HL-60/S4 treated with phorbol 12-myristate 13-acetate at 8.2 ng/mL for 4 days and 3 days (cell line): ENCODE data around the gene NAXD.
"Not testable (repeated sequence)": the region's sequence is repeated elsewhere in the genome, so short reads cannot be mapped to it uniquely, and the experiment has no call there.

ENCODE experiments used
- in situ Hi-C: fragments of 300-500 bp; cut with MboI; formaldehyde crosslinking; loops from 2 replicates; pipeline ENCODE4 v1.15.0; 2022; ENCODE audit warnings: low sequenced_read_pairs

Gene NAXD

DNA sequence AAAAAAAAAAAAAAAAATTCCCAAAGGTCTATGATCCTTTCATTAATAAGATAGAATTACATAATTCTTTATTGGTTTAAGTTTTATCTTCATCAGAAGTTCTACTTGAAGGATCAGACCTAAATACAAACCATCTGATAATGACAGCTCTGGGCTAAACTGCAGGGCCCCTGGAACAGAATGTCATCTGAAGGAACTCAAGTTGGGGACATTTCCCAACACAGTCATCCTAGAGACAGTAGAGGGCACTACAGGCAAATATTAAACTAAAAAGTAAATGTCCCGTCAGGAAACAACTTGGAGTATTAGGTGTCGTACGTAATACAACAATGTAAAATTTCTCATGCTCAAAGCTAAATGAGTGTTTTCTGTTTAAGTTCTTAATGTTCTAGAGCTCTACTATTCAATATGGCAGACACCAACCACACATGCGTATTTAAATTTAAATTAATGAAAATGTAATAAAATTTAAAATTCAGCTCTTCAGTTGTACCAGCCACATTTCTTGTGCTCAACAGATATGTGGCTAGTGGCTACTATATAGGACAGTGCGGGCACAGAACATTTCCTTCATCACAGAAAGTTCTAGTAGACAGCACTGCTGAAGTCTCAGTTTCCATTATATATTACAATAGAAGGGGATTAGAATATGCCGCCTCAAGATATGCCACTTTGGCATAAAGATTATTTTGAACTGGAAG, 21.8 kb upstream of the NAXD start:
- in situ Hi-C loops: no loop called here

DNA sequence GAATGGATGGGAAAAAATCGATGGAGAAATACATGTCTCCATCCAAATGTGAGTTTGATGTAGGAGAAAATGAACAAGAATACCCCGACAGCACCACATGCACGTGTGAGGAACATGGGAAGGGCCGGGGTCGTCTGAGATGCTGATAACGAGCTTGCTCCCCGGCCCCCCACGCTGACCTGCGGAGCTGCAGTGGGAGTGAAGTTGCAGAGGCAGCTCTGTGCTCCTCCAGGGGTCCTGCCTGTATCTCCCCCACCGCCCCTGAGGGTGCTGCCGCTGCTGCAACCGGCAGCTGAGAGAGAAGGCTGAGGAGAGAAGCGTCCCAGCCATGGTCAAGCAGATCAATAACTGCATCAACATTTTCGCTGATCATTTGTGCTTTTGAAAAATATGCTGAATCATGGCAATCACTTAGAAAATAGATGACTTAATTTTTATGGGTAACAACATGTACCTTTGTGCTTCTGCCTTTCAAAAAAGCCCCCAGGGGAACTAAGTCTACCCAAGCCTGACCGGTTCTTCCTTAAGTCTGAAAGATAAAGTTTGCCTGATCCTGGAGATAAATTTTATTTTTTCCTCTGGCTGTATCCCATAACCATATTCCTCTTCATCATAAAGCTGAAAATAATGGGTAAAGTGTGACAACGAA, 18.2 kb upstream of the NAXD start:
- in situ Hi-C loops: no loop called here

DNA sequence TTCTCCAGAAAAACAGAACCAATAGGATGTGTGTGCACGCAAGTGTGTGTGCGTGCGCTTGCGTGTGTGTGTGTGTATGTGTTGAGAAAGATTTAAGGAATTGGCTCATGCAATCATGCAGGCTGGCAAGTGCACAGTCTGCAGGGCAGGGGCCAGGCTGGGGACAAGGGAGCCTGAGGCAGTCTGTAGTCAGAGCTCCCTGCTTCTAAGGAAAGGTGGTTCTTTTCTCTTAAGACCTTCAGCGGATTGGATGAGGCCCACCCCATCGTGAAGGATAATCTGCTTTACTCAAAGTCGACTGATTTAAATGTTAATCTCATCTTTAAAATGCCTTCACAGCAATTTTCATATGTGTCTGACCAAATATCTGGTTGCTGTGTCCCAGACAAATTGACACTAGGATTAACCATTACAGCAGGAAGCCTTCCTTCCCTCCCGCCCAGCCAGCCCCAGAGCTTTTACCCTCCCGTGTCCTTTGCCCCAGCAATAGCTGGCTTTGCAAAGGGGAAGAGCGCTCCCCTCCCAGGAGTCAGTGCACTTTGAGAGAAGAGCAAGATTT, 15.0 kb upstream of the NAXD start:
- in situ Hi-C loops: no loop called here

DNA sequence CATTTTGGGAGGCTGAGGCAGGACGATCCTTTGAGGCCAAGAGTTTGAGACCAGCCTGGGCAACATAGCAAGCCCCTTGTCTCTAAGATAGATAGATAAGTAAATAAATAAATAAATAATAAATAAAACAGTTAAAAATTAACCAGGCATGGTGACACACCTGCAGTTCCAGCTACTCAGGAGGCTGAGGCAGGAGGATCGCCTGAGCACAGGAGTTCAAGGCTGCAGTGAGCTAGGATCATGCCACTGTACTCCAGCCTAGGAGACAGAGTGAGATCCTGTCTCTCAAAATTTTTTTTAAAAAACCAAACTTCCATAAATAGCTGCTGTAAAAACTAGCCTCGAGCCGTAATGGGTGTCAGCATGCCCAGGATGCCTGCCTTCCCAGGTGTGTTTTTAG, 14.4 kb upstream of the NAXD start:
- in situ Hi-C loops: no loop called here

DNA sequence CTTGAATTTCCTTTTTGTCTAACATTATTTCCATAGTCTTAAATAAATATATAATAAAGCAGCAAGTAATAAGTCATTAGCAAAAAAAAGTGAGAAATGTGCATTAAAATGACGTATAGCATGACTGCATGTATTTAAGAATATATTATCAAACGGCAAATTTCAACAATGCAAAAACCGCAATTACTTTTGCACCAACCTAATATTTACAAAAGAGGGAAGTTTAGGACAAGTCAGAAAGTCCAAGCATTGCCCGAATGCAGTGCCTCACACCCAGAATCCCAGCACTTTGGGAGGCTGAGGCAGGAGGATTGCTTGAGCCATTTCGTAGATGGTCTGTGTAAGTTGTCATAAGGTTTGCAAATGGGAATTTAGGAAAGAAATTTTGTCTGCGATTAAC, 10.2 kb upstream of the NAXD start:
- in situ Hi-C loops: no loop called here

DNA sequence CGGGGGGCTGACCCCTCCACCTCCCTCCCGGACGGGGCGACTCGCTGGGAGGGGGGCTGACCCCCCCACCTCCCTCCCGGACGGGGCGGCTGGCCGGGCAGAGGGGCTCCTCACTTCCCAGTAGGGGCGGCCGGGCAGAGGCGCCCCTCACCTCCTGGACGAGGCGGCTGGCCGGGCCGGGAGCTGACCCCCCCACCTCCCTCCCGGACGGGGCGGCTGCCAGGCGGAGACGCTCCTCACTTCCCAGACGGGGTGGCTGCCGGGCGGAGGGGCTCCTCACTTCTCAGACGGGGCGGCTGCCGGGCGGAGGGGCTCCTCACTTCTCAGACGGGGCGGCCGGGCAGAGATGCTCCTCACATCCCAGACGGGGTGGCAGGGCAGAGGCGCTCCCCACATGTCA, 9.1 kb upstream of the NAXD start:
- in situ Hi-C loops: not testable (repeated sequence)

DNA sequence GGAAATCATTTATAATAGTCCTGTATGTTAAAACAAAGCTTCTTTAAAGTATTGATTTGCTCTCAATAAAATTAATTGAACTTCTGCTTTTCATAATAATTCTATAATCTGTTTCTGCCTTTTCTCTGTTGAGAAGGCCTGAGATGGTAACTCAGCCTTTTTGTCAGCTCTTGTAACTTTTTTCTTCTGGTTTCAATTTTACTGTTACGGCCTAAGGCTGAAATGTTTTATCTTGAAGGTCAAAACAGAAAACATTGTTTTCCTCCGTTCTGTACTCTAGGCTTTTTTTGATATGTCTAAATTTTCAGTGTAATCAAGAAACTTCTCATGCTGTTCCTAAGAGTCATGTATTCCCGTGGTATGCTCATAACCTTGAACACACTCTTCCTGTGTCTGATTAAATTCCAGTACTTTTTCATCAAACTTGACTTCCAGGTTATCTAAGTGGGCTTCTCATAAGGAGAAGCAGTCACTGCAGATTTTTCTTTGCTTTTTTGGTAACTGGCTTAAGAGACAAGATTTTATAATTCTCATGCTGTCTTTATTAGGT, 7.6 kb upstream of the NAXD start:
- in situ Hi-C loops: no loop called here

DNA sequence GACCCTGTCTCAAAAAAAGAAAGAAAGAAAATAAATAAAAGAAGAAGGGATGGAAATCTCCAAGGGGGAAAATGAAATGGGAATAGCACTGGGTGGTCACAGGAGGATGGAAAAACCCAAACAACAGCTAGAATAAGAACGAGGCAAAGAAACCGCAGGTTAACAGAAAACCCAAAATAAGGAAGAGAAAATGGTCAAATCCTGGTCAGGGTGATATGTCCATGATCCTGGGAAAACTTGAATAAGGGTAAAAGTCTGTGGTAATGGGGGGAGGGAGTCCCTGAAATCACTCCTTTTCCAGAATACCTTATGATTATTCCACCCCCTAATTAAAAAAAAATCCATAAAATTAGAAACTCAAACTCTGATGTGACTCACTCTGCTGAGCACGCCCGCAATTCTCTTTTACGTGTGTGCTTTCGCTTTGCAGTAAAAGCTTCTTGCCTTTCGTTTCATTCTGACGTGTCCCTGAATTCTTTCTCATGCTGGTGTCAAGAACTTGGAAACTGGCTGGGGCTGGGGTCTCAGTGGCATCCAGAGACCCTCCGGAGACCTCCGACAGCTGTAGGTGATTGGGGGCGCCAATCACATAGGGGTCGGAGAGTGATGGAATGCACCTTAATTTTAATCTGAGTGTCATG, 4.3 kb upstream of the NAXD start:
- in situ Hi-C loops: no loop called here

DNA sequence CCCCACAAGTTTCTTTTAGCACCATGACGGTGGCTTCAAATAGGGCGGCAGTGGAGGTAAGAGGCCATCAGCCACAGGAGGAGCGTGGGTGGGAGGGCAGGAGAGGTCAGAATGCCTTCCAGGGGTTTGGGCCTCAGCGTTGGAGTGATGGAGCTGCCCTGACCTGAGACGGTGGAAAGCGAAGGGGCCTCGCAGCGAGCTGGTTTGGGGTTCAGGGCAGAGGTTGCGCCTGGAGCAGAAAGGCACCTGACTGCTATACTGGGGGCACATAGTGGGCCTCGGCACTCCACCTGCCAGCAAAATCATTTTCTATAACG, 382 bp upstream of the NAXD start:
- in situ Hi-C loops: no loop called here

DNA sequence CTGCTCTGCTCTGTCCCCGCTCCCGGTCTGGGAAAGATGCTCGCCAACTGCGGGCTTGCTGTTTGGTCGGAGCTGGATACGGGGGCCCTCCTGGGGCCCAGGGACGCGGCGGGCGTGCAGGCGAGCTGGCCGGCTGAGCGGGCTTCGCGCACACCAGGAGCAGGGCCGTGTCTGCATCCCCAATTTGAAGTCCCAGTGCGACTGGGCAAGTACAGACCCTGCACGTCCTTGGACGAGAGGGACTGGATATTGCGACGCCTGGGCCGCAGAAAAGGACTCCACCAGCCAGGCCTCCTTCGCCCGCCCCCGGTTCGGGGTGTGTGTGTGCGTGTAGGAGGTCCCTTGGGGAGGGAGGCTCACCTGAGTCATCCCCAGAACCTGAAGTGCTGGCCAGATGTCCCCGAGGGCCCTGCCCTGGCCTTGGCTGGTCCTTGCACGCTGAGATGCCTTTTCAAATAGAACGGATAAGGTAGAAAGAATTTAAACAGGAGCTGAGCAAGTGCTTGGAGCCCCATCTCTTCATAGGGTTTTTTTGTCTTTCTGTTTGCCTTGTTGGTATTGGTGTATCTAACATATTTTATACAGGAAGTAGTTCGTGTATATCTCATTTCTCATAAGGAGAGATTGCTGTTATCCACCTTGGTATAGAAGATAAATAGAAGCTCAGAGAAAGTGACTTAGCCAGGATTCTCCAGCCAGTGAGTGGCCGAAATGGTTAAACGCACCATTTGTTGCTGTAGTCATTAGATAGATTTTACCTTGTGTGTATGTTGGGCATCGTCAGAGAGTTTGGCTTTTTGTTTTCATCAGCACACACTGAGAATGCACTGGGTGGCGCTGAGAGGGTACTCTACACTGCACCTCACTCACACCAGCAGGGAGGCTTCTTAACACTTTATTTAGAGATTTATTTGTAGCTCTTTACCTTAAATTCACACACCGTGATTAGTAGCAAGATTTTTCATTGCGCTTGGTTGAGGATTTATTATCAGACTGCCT, 1.1 kb downstream of the NAXD start:
- in situ Hi-C loops: no loop called here

DNA sequence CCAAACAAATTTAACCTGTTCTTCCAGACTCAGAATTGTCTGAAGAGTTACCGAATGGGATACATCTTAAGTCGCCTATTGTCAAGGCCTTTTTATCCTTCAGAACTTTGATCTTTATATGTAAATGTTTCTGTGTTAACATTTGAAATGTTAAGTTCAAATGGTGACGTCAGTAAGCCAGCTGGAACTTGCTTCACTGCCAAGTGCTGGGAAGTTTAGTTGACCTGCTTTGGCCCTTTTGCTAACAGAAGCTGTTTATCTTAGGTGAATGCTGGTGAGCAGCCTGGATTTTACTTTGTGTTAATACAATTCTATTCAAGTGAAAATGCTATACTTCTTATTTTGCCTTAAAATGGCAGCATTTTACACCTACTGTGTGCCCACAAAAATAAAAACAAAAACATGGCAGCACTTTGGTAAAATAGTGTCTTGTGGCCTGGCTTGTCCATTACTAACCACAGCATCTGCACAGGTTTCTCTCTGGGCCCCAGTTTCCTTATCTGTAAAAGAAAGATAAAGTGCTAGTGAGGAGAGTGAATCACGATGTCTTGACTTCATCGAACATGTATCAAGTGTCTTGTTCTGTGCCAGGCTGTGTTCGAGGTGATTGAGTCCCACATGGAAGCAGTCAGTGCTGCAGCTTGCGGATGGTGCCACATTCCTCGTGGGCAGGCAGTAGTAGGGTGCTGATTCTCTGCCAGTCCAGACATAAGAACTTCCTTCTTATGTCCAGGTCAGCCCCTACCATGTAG, 2.2 kb downstream of the NAXD start:
- in situ Hi-C loops: no loop called here

DNA sequence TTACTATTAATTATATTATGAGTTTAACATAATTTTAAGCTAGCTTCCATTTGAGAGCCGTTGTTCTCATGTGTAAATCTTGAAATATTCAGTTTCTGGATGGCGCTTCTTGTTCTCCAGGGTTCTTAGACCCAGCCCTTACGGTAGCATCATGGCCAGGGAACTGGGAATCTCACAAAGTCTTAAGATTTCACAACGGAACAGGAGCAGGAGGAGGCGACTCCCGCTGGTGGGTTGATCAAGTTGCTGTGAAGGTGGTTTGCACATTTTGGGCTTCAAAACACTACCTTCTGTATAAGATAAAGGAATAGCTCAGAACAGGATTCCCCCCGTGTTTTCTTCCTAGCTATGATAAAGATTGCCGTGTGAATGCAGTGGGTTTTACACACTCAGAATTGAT, 2.8 kb downstream of the NAXD start:
- in situ Hi-C loops: no loop called here

DNA sequence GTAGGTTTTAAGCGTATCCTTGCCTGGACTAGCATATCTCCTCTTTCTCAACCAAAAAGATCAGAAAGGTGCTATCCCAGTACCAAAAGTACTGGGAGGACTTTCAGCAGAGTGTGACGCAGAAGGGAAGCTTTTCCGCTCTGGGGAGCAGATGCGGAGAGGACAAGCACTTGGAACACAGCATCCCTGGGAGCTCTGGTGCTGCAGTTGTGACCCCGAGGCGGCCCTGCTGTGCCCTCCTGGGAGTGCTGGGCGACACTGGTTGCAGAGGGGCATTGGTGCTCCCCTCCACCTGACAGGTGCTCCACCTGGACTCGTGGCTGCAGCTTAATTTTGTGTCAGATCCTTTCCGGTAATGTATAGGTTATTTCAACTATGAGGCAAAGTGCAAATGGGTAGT, 3.4 kb downstream of the NAXD start:
- in situ Hi-C loops: no loop called here

DNA sequence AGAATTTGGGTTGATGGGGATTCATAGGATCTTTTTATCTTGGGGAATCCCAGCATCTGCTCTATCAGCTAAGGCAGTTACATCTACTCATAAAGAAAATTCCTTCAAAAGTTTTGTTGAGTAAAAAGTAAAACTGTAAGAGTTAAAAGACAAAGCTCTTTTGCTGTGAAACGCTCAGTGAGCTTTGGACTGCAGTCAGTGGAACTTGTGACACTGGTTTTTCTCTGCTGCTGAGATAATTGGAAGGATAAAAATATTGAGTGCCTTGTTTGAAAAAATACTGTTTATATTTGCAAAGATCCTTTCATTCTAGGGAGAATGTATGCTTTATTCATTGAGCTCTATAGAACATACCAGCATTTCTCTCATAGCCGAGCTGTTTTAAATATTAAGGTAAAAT, 5.3 kb downstream of the NAXD start:
- in situ Hi-C loops: no loop called here

DNA sequence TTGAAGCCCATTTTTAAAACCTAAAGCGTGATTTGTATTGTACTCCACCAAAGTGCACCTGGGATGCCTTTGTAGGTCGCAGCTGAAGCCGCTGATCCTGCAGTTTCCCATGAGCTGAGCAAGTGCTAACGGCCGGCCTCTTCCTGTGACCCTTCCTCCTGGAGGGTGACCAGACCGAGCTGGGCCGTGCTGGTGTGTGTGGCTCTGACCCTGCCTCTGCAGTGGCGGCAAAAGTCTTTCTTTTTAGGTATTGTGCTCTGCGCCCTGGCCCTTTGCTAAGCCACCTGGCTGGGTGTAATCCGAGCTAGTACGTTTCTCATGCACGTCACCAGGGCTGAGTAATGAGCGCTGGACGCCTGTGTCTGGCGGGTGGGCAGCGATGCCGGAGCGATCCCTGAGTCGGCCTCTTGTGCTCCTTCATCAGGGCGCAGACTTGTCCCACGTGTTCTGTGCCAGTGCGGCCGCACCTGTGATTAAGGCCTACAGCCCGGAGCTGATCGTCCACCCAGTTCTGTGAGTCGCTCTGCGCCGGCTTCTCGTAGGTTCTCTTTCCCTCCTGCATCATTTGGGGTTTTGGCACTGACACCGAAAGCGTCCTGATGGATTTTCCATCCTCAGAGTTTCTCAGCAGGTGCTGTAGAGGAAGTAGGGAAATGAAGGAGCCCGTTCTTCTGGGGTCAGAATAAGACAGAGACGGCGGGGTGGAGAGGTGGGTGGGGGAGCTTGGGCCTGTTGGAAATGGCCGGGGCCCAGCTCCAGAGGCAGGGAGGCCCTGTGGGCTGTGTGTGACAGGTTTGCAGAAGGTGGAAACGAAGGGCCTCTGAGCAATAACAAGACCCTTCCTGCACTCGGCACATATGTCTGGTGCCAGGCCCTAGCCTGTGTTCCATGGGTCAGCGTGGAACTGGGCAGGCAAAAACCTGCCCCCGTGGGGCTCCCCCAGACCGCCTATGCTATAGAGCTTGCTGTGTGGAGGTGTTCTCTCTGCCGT, 9.7 kb downstream of the NAXD start:
- in situ Hi-C loops: no loop called here

DNA sequence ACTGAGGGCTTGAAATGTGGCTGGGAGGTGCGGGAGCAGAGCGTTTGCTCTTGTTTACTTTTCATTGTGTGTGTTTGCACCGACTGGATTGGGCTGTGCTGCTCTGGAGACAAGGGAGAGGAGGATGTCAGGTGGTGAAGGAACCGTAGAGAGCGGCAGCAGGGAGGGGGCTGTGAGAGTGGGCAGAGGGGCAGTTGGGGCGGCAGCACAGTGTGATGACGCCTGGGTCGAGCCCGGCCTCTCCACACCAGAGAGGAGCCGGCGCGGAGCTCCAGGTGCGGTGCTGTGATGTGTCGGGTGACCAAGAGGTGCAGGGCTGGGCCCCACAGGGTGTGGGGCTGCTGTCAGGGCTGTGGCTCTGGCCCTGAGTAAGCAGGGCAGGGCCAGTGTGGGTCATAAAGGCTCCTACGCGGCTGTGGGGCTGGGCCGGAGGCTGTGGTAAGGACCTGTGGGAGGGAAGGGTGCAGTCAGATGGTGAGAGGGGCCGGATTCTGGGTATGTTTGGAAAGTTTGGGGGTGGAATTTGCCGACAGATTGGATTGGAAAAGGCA, 10.5 kb downstream of the NAXD start:
- in situ Hi-C loops: no loop called here

DNA sequence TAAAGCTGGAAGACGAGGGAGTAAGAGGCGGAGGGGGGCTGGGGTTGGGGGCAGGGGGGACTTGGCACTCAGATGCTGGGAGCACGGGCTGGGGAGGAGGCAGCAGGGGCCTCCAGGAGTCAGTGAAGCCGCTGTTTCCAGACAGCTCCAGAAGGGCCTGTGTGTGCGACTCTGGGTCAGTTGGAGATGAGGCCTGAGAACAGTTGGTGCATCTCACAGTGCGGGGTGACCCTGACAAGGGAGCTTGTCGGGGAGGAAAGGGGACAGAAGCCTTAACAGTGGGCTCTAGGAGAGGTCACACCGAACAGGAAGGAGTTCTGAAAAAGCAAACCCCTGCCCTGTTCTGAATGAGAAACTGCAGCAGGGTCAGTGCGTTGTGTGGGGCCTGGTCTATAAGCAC, 11.2 kb downstream of the NAXD start:
- in situ Hi-C loops: no loop called here

DNA sequence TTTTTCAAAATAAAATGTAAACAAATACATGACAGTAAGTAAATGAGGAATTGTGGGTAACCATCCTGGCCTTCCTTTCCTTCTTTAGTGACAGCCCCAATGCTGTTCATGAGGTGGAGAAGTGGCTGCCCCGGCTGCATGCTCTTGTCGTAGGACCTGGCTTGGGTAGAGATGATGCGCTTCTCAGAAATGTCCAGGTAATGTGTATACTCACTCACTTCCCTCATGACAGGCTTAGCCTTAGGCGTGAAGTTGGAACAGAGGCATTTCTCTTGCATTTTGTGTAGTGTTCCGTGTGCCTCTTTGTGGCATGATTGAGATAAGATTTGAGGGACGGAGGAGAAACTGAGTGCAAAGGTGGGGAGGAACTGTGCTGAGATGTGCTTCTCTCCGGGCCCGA, 12.0 kb downstream of the NAXD start:
- in situ Hi-C loops: no loop called here
